ENCODE results near the gene GRIN2A. TPM values are rescaled to one million over a fixed set of nuclear protein-coding genes. Genes with fewer than 3 reads are reported as not detected.

GRIN2A gene
- total and polyA plus RNA-seq, 2 of the 13 experiments (the other 11 are each of a cell fraction or from before 2014, with no cell fraction given): not detected

Small RNA genes within 50 kb of the gene (small RNA-seq; reads per million reads assigned to genes)
- gene RN7SL493P (ENCODE audit: insufficient read depth in 2 of 3, insufficient read length in 3 of 3, low read depth in 2 of 3, low replicate concordance in 1 of 3): 0 reads per million in 3 experiments

Other genes starting within 250 kb of the GRIN2A start
- gene ATF7IP2, start 203.6 kb upstream of the GRIN2A start, total RNA-seq (2016; rRNA removed; fragmentation: Illumina TruSeq; extraction: Trizol): 98.1 and 117 TPM in 2 replicates
- gene ATF7IP2, start 203.6 kb upstream of the GRIN2A start, polyA plus RNA-seq (2011; rRNA removed): 128 and 217 TPM in 2 replicates

Measured in HepG2 (cell line).